HCT116 (cell line): ENCODE data around the gene CERS6. TPM values are rescaled to one million over a fixed set of nuclear protein-coding genes. Genes with fewer than 3 reads are reported as not detected.

Source experiments
- ATAC-seq: fragments of 200-7000 bp; cut with Tn5 transposase; 2 replicates; pipeline ENCODE4 v1.9.1; 2020; ENCODE audit warnings: mild to moderate bottlenecking, moderate library complexity
- BruUV-seq: library from RNA; stranded (reverse); fragments of 400-500 nt; replicated peaks from 2 replicates; lab custom pipeline; 2021; lab: Mats Ljungman, UMichigan
- CTCF ChIA-PET: fragments of 300-600 bp; sonication (Branson Sonifier 250); formaldehyde crosslinking; loops from one replicate; lab custom pipeline; 2021; ENCODE audit warnings: antibody characterized with exemption; lab: Charles Lee
- POLR2A ChIA-PET: fragments of 300-600, 350-600 bp; sonication (Branson Sonifier 250); formaldehyde crosslinking; loops from one replicate; lab custom pipeline; 2021; ENCODE audit warnings: antibody characterized with exemption; lab: Charles Lee
- RAD21 ChIA-PET, 2 experiments: fragments of 300-600 bp; sonication (Branson Sonifier 250); formaldehyde crosslinking; loops; one replicate each; lab custom pipeline; 2023; ENCODE audit warnings: low total read pairs in 2 of 2; ENCODE audit not compliant: uncharacterized antibody in 2 of 2, unreplicated experiment in 2 of 2, low non-redundant PET in 1 of 2; lab: Charles Lee
- DNase-seq: peaks from one replicate; pipeline ENCODE4 v3.0.0-alpha.2; 2010; ENCODE audit warnings: low read depth, low spot score
- H2AFZ ChIP-seq: fragments of 200-600 bp; shearing (Covaris generic), sonication (generic); 2 replicates; pipeline ENCODE4 v1.6.1; 2017; ENCODE audit warnings: low read depth, mixed run types, mixed read lengths, antibody characterized with exemption, low read length; ENCODE audit not compliant: poor library complexity, severe bottlenecking
- H3K27ac ChIP-seq: 2 replicates; pipeline ENCODE4 v1.5.1; 2012; ENCODE audit warnings: low read depth, low read length
- H3K27me3 ChIP-seq: fragments of 200-600 bp; sonication (generic); 2 replicates; pipeline ENCODE4 v1.6.1; 2016; ENCODE audit warnings: mixed run types, low read length, mixed read lengths; ENCODE audit not compliant: insufficient read depth
- H3K36me3 ChIP-seq, 2 experiments: fragments of 200-500 bp in 1 of 2; fragments of 200-600 bp in 1 of 2; sonication (Bioruptor generic) in 1 of 2; sonication (generic) in 1 of 2; 2 replicates each; pipeline versions ENCODE4 v1.5.1 to v1.6.1; 2014 to 2016; ENCODE audit warnings: low read length in 2 of 2, inconsistent platforms in 1 of 2, mixed read lengths in 1 of 2, mixed run types in 1 of 2; ENCODE audit not compliant: insufficient read depth in 2 of 2, control insufficient read depth in 1 of 2
- H3K4me1 ChIP-seq, 2 experiments: fragments of 200-600 bp in 1 of 2; sonication (generic) in 1 of 2; 2 replicates each; pipeline versions ENCODE4 v1.5.1 to v1.6.1; 2012 to 2017; ENCODE audit warnings: low read length in 2 of 2, inconsistent platforms in 1 of 2, mild to moderate bottlenecking in 1 of 2, mixed read lengths in 1 of 2, mixed run types in 1 of 2, moderate library complexity in 1 of 2; ENCODE audit not compliant: insufficient read depth in 2 of 2, control insufficient read depth in 1 of 2
- H3K4me2 ChIP-seq: fragments of 200-600 bp; sonication (generic); 2 replicates; pipeline ENCODE4 v1.6.1; 2017; ENCODE audit warnings: mixed run types, low read length, mixed read lengths
- H3K4me3 ChIP-seq, 2 experiments: fragments of 200-600 bp in 1 of 2; sonication (generic) in 1 of 2; replicated peaks in 1 of 2; 2 replicates each; pipeline ENCODE4 v1.5.1; 2011 to 2016; ENCODE audit warnings: low read length in 2 of 2, control low read depth in 1 of 2, low read depth in 1 of 2, mild to moderate bottlenecking in 1 of 2, mixed read lengths in 1 of 2, mixed run types in 1 of 2
- H3K79me2 ChIP-seq: fragments of 200-600 bp; sonication (generic); 2 replicates; pipeline ENCODE4 v1.6.1; 2017; ENCODE audit warnings: mild to moderate bottlenecking, mixed run types, low read length, moderate library complexity, mixed read lengths; ENCODE audit not compliant: insufficient read depth
- H3K9ac ChIP-seq: fragments of 200-600 bp; sonication (generic); 2 replicates; pipeline ENCODE4 v1.6.1; 2016; ENCODE audit warnings: low read length, mixed read lengths
- H3K9me2 ChIP-seq: fragments of 200-600 bp; sonication (generic), shearing (Covaris generic); 2 replicates; pipeline ENCODE4 v1.6.1; 2017; ENCODE audit warnings: mixed run types, mild to moderate bottlenecking, moderate library complexity; ENCODE audit not compliant: insufficient read depth
- H3K9me3 ChIP-seq, 2 experiments: fragments of 200-500 bp in 1 of 2; fragments of 200-600 bp in 1 of 2; sonication (Bioruptor generic) in 1 of 2; sonication (generic) in 1 of 2; 2 replicates each; pipeline ENCODE4 v1.6.1; 2014 to 2017; ENCODE audit warnings: low read length in 2 of 2, mixed read lengths in 2 of 2, inconsistent platforms in 1 of 2, low read depth in 1 of 2, mild to moderate bottlenecking in 1 of 2, mixed run types in 1 of 2, moderate library complexity in 1 of 2; ENCODE audit not compliant: control insufficient read depth in 1 of 2, insufficient read depth in 1 of 2
- H4K20me1 ChIP-seq: fragments of 200-600 bp; sonication (generic), shearing (Covaris generic); 2 replicates; pipeline ENCODE4 v1.6.1; 2017; ENCODE audit warnings: mixed run types, mild to moderate bottlenecking, moderate library complexity; ENCODE audit not compliant: insufficient read depth
- EGR1 ChIP-seq: IDR thresholded peaks from 2 replicates; pipeline ENCODE4 v1.6.1; 2012; ENCODE audit warnings: low read depth
- EZH2 ChIP-seq: fragments of 200-600 bp; sonication (generic); IDR thresholded peaks from 2 replicates; pipeline ENCODE4 v1.6.1; 2017; ENCODE audit warnings: antibody characterized with exemption, mixed run types
- EZH2phosphoT487 ChIP-seq: fragments of 200-600 bp; IDR thresholded peaks from 2 replicates; pipeline ENCODE4 v1.6.1; 2018; ENCODE audit warnings: antibody characterized with exemption, borderline replicate concordance
- FOSL1 ChIP-seq: IDR thresholded peaks from 2 replicates; pipeline ENCODE4 v1.6.1; 2012; ENCODE audit warnings: low read depth
- POLR2AphosphoS5 ChIP-seq: IDR thresholded peaks from 2 replicates; pipeline ENCODE4 v1.6.1; 2011; ENCODE audit warnings: mild to moderate bottlenecking, low read depth, low read length, moderate library complexity
- REST ChIP-seq: IDR thresholded peaks from 2 replicates; pipeline ENCODE4 v1.6.1; 2012; ENCODE audit warnings: low read depth
- SP1 ChIP-seq: IDR thresholded peaks from 2 replicates; pipeline ENCODE4 v1.6.1; 2012; ENCODE audit warnings: low read depth
- SRF ChIP-seq: IDR thresholded peaks from 2 replicates; pipeline ENCODE4 v1.6.1; 2012; ENCODE audit warnings: low read depth
- YY1 ChIP-seq: IDR thresholded peaks from 2 replicates; pipeline ENCODE4 v1.6.1; 2011; ENCODE audit warnings: low read length, low read depth, moderate library complexity, mild to moderate bottlenecking; ENCODE audit not compliant: insufficient replicate concordance; ENCODE audit errors: extremely low read depth
- ZBTB33 ChIP-seq: IDR thresholded peaks from 2 replicates; pipeline ENCODE4 v1.6.1; 2011; ENCODE audit warnings: mild to moderate bottlenecking, low read length, moderate library complexity; ENCODE audit not compliant: insufficient replicate concordance; ENCODE audit errors: extremely low read depth
- ZFX ChIP-seq: fragments of 450-650 bp; IDR thresholded peaks from 2 replicates; pipeline ENCODE4 v1.6.1; 2017
- ZNF274 ChIP-seq: fragments of 200-500 bp; sonication (Bioruptor generic); IDR thresholded peaks from 2 replicates; pipeline ENCODE4 v1.6.1; 2014; ENCODE audit warnings: mild to moderate bottlenecking, low read depth, low read length, inconsistent platforms
- intact Hi-C: fragments of 100-400 bp; cut with micrococcal nuclease; formaldehyde crosslinking; loops from 2 replicates; pipeline ENCODE4 v1.10.0; 2022
- total RNA-seq: library from RNA; stranded (reverse); gene quantifications from one replicate; pipeline ENCODE4 v1.2.1, GENCODE V29; 2021; ENCODE audit not compliant: unreplicated experiment
- TF ChIP-seq, protein P1 (sequence below): IDR thresholded peaks from 2 replicates; pipeline ENCODE4 v1.6.1; 2012

CERS6 gene
- total RNA-seq, 1 experiment from 2014 or later = 37.0 TPM

DNA sequence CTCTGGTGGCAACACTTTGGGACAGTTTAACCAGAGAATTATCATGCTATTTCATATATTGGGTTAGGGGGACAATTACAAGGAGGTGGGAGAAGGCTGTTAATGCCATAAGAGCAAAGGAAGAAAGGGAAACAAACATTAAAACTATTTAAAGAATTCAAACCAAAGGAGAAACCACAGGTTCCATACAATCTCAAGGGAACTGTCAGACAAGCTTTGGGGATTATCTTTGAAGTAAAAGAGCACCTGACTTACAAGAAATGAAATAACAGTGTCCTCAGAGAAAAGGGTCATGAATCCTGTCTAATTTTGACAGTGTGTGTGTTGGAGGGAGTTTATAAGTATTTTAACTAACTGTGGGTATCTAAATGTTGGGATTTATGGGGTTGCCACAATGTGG is 44.4 kb downstream of the CERS6 start:
- Histone ChIP-seq H3K27ac (no peak overlapping the region), H3K4me2 (no peak overlapping the region), H3K4me1 (no peaks in the 10 kb centered on the region)
- no peak for ATAC-seq
- DNase-seq = no peak
- CTCF ChIA-PET = no interaction called here
- TF ChIP-seq, protein P1, sequence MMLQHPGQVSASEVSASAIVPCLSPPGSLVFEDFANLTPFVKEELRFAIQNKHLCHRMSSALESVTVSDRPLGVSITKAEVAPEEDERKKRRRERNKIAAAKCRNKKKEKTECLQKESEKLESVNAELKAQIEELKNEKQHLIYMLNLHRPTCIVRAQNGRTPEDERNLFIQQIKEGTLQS = no peak
- TF ChIP-seq EGR1 = no peak
- no peak for TF ChIP-seq YY1
- no peak for TF ChIP-seq ZNF274
- TF ChIP-seq SP1 = no peak
- TF ChIP-seq EZH2phosphoT487 = no peak
- TF ChIP-seq, all 23 proteins: peak for 0
- intact Hi-C loops = no loop called here
- H3K9me3 ChIP-seq = no peaks in the 10 kb centered on the region
- ChIA-PET RAD21 (no interaction called here), POLR2A (no interaction called here)
- no peaks in the 10 kb centered on the region for H4K20me1 ChIP-seq
- no peaks in the 10 kb centered on the region for H3K9me2 ChIP-seq
- H3K27me3 ChIP-seq = no peaks in the 10 kb centered on the region
- no peak overlapping the region for H3K9ac ChIP-seq
- H2AFZ ChIP-seq = no peak overlapping the region
- peaks cover 59% of the 10 kb centered on the region for H3K79me2 ChIP-seq
- H3K4me3 ChIP-seq = no peak overlapping the region
- no TSS peak for BruUV-seq
- no peaks in the 10 kb centered on the region for H3K36me3 ChIP-seq

DNA sequence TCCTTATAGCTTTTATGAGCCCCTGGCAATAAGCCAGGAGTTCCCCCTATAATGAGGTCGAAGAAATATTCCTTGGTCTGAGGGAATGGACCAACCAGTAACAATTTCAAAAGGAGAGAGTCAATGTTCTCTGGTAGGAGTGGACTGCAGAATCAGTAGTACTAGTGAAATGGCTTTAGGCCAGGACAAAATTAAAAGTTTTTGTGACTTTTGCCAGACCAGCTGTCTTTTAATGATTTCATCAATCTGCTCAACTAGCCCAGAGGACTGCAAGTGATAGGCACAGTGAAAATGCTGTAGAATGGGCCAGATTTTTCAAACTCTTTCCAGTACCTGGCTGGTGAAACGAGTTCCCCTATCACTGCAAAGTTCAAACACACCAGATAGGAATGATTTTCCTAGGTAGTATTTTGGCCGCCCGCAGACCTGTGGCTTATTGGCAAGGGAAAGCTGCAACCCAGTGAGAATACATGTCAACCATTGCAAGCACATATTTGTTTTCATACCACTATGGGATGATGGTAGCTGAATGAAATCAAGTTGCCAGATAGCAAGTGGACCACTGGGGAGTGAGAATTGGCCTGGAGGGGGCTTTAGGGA is 45.5 kb downstream of the CERS6 start:
- H3K4me1 ChIP-seq = no peaks in the 10 kb centered on the region
- no peak for ATAC-seq
- peaks cover 57% of the 10 kb centered on the region for H3K79me2 ChIP-seq
- no peak overlapping the region for H3K27ac ChIP-seq
- POLR2A ChIA-PET = no interaction called here
- no peak overlapping the region for H2AFZ ChIP-seq
- H3K9me3 ChIP-seq = no peaks in the 10 kb centered on the region
- CTCF ChIA-PET = no interaction called here
- H4K20me1 ChIP-seq = no peaks in the 10 kb centered on the region
- H3K4me3 ChIP-seq = no peak overlapping the region
- H3K9ac ChIP-seq = no peak overlapping the region
- no TSS peak for BruUV-seq
- H3K27me3 ChIP-seq = no peaks in the 10 kb centered on the region
- no peaks in the 10 kb centered on the region for H3K9me2 ChIP-seq
- H3K36me3 ChIP-seq = no peaks in the 10 kb centered on the region
- intact Hi-C loops = no loop called here
- RAD21 ChIA-PET = no interaction called here
- no peak for DNase-seq
- no peak overlapping the region for H3K4me2 ChIP-seq
- TF ChIP-seq ZNF274 (no peak), REST (no peak), EZH2phosphoT487 (no peak), EZH2 (no peak), YY1 (no peak), ZFX (no peak), FOSL1 (no peak), ZBTB33 (no peak), EGR1 (no peak), POLR2AphosphoS5 (no peak), SP1 (no peak), SRF (no peak)
- TF ChIP-seq, protein P1 = no peak
